ENCODE data around the gene PHC2. TPM values are rescaled to one million over a fixed set of nuclear protein-coding genes. Genes with fewer than 3 reads are reported as not detected.

Gene PHC2
- total RNA-seq, 1 donor from 2014 or later: 124 TPM

DNA sequence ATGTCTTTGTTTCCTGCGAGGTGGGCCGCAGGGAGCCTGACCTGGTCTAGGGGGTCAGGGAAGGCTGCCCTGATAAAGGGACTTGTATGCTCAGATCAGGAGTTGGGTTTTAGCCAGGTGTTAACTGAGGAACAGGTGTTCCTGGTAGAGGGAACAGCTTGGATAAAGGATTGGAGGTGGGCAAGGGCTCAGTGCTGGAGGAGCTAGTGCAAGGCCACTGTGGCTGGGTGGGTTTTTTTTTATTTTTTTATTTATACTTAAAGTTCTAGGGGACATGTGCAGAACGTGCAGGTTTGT is 141.1 kb downstream of the PHC2 start:
- no peak for ATAC-seq

DNA sequence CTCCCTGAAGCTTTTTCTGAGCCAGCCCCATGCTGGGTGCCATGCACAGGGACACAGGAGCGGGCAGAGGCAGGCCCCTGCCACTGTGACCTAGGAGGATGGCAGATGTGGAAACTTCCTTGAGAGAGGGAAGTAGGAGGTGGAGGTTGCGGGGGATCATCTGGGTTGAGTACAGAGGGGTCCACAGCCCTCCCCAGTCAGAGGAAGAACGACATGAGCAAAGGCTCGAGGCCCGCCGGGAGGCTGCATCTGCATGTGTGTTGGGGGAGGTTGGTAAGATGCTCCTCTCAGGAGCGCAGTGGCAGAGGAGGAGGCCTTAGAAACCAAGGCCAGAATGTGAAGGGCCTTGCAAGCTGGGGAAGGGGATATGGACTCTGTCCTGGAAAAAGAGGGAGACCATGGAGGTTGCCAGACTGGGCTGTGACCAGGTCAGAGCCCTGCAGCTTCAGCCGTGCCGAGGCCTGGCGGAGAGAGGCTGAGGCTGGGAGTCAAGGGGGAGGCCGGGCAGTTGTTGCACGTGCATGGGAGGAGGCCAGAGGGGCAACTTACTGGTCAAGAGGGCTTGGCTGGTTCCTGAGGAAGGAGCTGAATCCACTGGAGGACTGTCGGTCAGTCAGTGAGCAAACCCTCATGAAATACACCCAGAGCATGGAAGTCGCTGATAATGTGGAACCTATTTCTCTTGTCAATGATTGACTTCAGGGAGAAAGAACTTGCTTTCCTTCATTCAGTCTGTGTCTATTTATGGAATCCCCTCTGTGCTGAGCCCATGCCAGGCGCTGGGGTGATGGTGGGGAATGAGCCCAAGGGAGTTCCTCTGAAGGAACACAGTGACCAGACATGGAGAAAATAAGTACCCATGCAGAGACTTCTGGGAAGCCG is 141.7 kb downstream of the PHC2 start:
- Histone ChIP-seq H3K36me3 (peaks cover 37% of the 10 kb centered on the region), H3K27me3 (no peaks in the 10 kb centered on the region), H3K9me3 (no peaks in the 10 kb centered on the region), H3K27ac (no peak overlapping the region), H3K4me3 (no peak overlapping the region), H3K4me1 (no peaks in the 10 kb centered on the region)
- ATAC-seq: no peak
- TF ChIP-seq, protein P1, sequence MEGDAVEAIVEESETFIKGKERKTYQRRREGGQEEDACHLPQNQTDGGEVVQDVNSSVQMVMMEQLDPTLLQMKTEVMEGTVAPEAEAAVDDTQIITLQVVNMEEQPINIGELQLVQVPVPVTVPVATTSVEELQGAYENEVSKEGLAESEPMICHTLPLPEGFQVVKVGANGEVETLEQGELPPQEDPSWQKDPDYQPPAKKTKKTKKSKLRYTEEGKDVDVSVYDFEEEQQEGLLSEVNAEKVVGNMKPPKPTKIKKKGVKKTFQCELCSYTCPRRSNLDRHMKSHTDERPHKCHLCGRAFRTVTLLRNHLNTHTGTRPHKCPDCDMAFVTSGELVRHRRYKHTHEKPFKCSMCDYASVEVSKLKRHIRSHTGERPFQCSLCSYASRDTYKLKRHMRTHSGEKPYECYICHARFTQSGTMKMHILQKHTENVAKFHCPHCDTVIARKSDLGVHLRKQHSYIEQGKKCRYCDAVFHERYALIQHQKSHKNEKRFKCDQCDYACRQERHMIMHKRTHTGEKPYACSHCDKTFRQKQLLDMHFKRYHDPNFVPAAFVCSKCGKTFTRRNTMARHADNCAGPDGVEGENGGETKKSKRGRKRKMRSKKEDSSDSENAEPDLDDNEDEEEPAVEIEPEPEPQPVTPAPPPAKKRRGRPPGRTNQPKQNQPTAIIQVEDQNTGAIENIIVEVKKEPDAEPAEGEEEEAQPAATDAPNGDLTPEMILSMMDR (IDR thresholded peaks at IDR 0.05): no peak
- intact Hi-C loops (cut with DNase I): no loop called here
- DNase-seq: peak; percentile 48

More for the DNA sequence above, 141.1 kb downstream of the PHC2 start:
- Histone ChIP-seq H3K36me3 (peaks cover 36% of the 10 kb centered on the region), H3K9me3 (no peaks in the 10 kb centered on the region), H3K4me3 (no peak overlapping the region), H3K4me1 (no peaks in the 10 kb centered on the region), H3K27ac (no peak overlapping the region), H3K27me3 (no peaks in the 10 kb centered on the region)
- intact Hi-C loops (cut with DNase I): loop anchor here (10.0 kb wide), 1 partner anchor 165 kb away; no protein-coding TSS in a partner anchor
- TF ChIP-seq, protein P1 (IDR thresholded peaks at IDR 0.05): no peak
- no peak for DNase-seq

DNA sequence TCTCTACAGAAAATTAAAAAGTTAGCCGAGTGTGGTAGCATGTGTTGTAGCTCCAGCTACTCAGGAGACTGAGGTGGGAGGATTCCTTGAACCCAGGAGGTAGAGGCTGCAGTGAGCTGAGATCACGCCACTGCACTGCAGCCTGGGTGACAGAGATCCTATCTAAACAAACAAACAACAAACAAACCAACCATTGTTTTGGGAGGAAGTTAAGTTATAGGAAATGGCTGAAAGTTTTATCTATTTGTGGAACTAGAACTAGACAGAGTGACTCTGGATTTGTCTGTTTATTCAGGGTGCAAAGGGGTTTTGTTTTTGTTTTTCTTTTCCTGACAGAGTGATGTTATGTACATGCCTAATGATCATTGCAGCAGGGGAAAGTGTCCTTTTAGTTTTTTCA is 143.6 kb downstream of the PHC2 start:
- peaks cover 48% of the 10 kb centered on the region for H3K36me3 ChIP-seq
- intact Hi-C loops (cut with DNase I): no loop called here
- H3K9me3 ChIP-seq: no peaks in the 10 kb centered on the region
- TF ChIP-seq, protein P1 (IDR thresholded peaks at IDR 0.05): no peak
- H3K4me1 ChIP-seq: no peaks in the 10 kb centered on the region
- DNase-seq (peak; percentile 6), ATAC-seq (no peak)
- H3K27me3 ChIP-seq: no peaks in the 10 kb centered on the region
- no peak overlapping the region for H3K4me3 ChIP-seq
- no peak overlapping the region for H3K27ac ChIP-seq

DNA sequence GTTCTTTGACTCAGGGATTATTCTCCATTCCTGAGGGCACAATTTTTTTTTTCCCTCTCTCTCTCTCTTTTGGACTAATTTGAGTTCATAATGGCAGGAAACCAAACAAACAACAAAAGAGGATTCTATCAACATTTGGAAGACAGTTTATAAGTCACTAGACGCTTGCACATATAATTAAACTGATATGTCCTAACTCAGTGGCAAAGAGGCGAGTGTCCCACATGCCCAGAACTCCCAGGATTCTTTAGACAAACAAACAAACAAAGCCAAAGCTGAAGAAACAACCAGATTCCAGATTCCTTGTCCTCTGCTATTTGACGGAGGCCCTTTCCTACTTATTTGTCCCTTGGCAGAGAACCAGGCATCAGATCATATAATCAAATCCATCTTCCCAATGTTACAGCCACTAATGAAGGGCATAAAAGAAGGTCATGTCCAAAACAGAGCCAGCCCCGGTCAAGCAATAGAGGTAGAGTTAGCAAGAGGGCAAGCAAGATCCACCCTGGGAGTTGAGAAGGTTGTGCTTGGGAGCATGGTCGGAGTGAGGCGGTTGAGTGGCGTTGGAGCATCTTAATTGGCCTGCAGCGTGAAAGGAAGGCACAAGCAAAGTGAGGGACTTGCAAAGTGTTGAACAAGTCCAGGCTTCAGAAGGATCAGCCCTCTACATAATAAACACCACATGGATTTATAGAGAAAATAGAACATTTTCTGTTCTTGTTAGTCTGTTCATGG is 144.3 kb downstream of the PHC2 start:
- no peak overlapping the region for H3K27ac ChIP-seq
- TF ChIP-seq, protein P1 (IDR thresholded peaks at IDR 0.05): no peak
- no peaks in the 10 kb centered on the region for H3K9me3 ChIP-seq
- no peak overlapping the region for H3K4me3 ChIP-seq
- DNase-seq (peak; percentile 19), ATAC-seq (no peak)
- H3K27me3 ChIP-seq: no peaks in the 10 kb centered on the region
- intact Hi-C loops (cut with DNase I): no loop called here
- H3K4me1 ChIP-seq: no peaks in the 10 kb centered on the region
- H3K36me3 ChIP-seq: peaks cover 55% of the 10 kb centered on the region

DNA sequence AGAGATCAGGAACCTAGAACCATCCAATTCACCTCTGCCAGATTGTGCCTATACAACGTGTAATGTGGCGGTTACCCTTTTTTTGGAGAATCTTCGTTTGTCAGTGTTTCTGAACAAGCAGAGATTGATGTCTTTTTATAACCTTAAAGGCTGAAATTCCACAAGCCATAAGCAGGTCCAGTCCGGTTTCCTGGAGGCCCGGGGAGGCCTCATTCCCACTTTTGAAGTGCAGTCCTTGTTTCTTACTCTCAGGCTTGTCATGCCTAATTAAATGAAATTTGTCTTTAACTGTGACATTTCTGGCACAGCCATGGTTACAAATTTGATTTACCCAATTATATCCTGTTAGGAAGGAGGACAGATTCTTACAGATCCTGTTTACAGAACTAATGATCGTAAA is 146.8 kb downstream of the PHC2 start:
- H3K4me3 ChIP-seq: no peak overlapping the region
- no peak for DNase-seq
- H3K27ac ChIP-seq: no peak overlapping the region
- no peaks in the 10 kb centered on the region for H3K27me3 ChIP-seq
- ATAC-seq: no peak
- H3K4me1 ChIP-seq: no peaks in the 10 kb centered on the region
- H3K9me3 ChIP-seq: no peaks in the 10 kb centered on the region
- intact Hi-C loops (cut with DNase I): no loop called here
- TF ChIP-seq, protein P1 (IDR thresholded peaks at IDR 0.05): no peak
- peaks cover 76% of the 10 kb centered on the region for H3K36me3 ChIP-seq

Measured in upper lobe of right lung (tissue), 1 donor.